Uterus (tissue), 2 donors: ENCODE data around the gene PRRX2.

Experiments used
- CTCF ChIP-seq, 4 experiments: fragments of 200-600 bp in 2 of 4; fragments of 450-650 bp in 2 of 4; sonication (generic) in 2 of 4; IDR thresholded peaks; one replicate each; pipeline ENCODE4 v1.5.1; 2016 to 2019; ENCODE audit warnings: antibody characterized with exemption in 4 of 4, mild to moderate bottlenecking in 2 of 4, moderate library complexity in 1 of 4
- POLR2A ChIP-seq, 2 donors: fragments of 450-650 bp; IDR thresholded peaks; one replicate each; pipeline ENCODE4 v1.6.1; 2016; ENCODE audit warnings: antibody characterized with exemption in 2 of 2, mild to moderate bottlenecking in 1 of 2, moderate library complexity in 1 of 2

GRCh38 chr9:129709438-129710168 is 44.2 kb downstream of the PRRX2 start:
- TF ChIP-seq CTCF (IDR thresholded peaks at IDR 0.05) (no peak), POLR2A (IDR thresholded peaks at IDR 0.05) (no peak)
